Measurements from ENCODE around the gene BPIFB1.

BPIFB1 gene

DNA sequence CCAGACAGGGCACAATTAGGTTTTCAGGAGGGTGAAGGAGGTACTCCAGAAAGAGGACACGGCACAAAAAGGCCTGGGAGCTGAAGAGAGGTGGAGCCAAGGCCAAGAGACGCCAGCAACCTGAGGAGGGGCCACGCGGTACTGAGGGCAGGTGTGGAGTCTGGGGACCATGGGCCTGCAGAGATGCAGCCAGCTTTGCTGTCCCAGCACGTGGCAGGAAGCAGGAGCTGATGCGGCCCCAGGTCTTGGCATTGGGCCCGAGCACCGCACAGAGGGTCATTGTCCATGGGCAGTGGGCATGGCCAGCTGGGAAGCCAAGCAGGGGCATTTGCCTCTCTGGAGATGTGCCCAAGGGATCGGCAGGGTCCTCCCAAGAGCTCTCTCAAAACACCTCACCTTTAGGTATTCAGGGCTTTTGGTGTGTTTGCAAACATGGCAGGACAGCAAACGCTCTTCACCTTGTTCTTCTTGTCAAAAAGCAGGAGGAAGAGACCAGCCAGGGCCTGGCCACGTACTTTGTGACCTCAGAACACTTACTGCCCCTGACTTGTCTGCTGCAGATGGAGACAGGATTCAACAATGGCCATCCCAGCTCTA, 1.4 kb upstream of the BPIFB1 start:
- Histone ChIP-seq H3K27ac (no peak overlapping the region), H3K79me2 (no peaks in the 10 kb centered on the region), H3K9ac (no peak overlapping the region), H3K27me3 (ENCODE audit: control insufficient read depth, insufficient read depth, low read length) (no peaks in the 10 kb centered on the region), H3K4me3 (ENCODE audit: low read depth, low read length) (no peak overlapping the region), H2AFZ (no peak overlapping the region), H3K4me2 (ENCODE audit: low read length) (no peak overlapping the region), H3K9me3 (ENCODE audit: control insufficient read depth, low read length) (no peaks in the 10 kb centered on the region), H3K4me1 (peaks cover 35% of the 10 kb centered on the region), H3K36me3 (ENCODE audit: control insufficient read depth, insufficient read depth, low read length) (no peaks in the 10 kb centered on the region)
- TF ChIP-seq, protein P1, sequence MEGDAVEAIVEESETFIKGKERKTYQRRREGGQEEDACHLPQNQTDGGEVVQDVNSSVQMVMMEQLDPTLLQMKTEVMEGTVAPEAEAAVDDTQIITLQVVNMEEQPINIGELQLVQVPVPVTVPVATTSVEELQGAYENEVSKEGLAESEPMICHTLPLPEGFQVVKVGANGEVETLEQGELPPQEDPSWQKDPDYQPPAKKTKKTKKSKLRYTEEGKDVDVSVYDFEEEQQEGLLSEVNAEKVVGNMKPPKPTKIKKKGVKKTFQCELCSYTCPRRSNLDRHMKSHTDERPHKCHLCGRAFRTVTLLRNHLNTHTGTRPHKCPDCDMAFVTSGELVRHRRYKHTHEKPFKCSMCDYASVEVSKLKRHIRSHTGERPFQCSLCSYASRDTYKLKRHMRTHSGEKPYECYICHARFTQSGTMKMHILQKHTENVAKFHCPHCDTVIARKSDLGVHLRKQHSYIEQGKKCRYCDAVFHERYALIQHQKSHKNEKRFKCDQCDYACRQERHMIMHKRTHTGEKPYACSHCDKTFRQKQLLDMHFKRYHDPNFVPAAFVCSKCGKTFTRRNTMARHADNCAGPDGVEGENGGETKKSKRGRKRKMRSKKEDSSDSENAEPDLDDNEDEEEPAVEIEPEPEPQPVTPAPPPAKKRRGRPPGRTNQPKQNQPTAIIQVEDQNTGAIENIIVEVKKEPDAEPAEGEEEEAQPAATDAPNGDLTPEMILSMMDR (IDR thresholded peaks at IDR 0.05), result no peak

DNA sequence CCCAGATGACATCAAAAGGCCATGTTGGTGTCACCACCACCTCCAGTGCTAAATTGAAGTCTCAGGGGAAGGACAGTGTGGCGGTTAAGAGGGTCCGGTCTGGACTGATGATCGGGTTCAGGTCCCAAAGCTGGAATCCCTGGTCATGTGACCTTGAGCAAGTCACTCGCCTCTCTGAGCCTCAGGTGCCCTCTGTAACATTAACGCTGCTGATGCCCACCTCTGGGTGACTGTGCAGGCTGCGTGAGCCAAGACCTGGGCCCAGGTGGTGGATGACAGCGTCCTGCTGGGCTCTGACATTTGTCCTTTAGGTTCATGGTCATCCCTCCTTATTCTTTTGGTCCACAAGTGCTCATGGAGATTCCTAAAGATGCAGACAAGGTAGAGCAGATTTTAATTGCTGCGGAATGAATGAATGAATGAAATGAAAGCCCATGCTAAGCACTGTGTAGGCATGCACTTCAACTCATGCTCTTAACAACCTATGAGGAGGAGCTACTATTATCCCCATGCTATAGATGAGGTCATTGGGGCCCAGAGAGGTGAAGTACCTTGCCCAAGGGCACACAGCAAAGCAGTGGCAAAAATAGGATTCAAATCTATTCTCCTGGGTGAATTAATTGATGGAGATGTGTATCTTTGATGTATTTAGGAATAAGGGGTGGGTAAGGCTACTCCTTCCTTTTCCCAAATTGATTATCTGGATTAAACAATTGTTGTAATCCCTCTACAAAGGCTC, 649 bp upstream of the BPIFB1 start:
- TF ChIP-seq, protein P1 (IDR thresholded peaks at IDR 0.05), result no peak

DNA sequence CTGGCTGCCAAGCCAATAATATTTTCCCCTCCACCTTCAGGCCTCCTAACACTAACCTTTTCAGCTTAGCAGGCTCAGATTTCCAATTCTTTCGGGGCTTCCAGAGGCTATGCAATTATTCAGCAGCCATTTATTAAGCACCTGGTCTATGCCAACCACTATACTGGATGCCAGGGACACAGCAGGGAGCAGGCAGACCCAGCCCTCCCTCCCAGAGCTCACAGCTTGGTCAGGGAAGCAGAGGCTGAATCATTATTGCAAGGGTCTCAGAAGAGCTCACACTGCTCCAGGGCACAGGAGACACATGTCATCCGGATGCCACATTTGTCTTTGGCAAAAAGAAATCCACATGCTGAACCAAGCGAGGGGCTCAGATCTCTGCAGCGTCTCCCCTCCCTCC, 1.3 kb downstream of the BPIFB1 start:
- Histone ChIP-seq H3K36me3 (ENCODE audit: control insufficient read depth, insufficient read depth, low read length) (no peaks in the 10 kb centered on the region), H3K9me3 (ENCODE audit: control insufficient read depth, low read length) (no peaks in the 10 kb centered on the region), H2AFZ (no peak overlapping the region), H3K4me2 (ENCODE audit: low read length) (no peak overlapping the region), H3K4me3 (ENCODE audit: low read depth, low read length) (no peak overlapping the region), H3K79me2 (no peaks in the 10 kb centered on the region), H3K27ac (no peak overlapping the region), H3K4me1 (peaks cover 14% of the 10 kb centered on the region), H3K9ac (no peak overlapping the region), H3K27me3 (ENCODE audit: control insufficient read depth, insufficient read depth, low read length) (no peaks in the 10 kb centered on the region)
- TF ChIP-seq, protein P1 (IDR thresholded peaks at IDR 0.05), result no peak

More for the DNA sequence above, 649 bp upstream of the BPIFB1 start:
- no peak overlapping the region for H2AFZ ChIP-seq
- no peaks in the 10 kb centered on the region for H3K27me3 ChIP-seq (ENCODE audit: control insufficient read depth, insufficient read depth, low read length)
- no peaks in the 10 kb centered on the region for H3K79me2 ChIP-seq
- H3K36me3 ChIP-seq (ENCODE audit: control insufficient read depth, insufficient read depth, low read length), result no peaks in the 10 kb centered on the region
- no peak overlapping the region for H3K27ac ChIP-seq
- H3K4me2 ChIP-seq (ENCODE audit: low read length), result no peak overlapping the region
- peaks cover 34% of the 10 kb centered on the region for H3K4me1 ChIP-seq
- no peak overlapping the region for H3K9ac ChIP-seq
- H3K9me3 ChIP-seq (ENCODE audit: control insufficient read depth, low read length), result no peaks in the 10 kb centered on the region
- no peak overlapping the region for H3K4me3 ChIP-seq (ENCODE audit: low read depth, low read length)

DNA sequence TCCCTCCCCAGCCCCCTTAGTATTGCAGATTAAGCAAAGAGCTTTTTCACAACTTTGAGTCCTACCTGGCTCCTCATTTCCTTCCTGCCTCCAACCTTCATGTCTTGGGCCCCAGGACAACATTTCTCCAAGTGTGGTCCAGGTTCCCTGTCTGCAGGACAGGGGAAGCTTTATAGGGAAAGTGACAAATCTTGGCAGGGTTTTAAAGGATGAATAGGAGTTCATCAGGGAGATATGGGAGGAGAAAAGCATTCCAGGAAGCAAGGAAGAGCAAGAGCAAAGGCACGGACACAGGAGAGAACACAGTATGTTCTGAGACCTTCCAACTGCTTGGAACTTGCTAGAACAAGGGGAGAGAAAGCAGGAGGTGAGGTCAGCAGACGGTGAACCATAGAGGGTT, 1.9 kb downstream of the BPIFB1 start:
- no peak overlapping the region for H3K4me3 ChIP-seq (ENCODE audit: low read depth, low read length)
- no peak overlapping the region for H3K9ac ChIP-seq
- H3K36me3 ChIP-seq (ENCODE audit: control insufficient read depth, insufficient read depth, low read length), result no peaks in the 10 kb centered on the region
- no peaks in the 10 kb centered on the region for H3K9me3 ChIP-seq (ENCODE audit: control insufficient read depth, low read length)
- TF ChIP-seq, protein P1 (IDR thresholded peaks at IDR 0.05), result no peak
- no peaks in the 10 kb centered on the region for H3K27me3 ChIP-seq (ENCODE audit: control insufficient read depth, insufficient read depth, low read length)
- H2AFZ ChIP-seq, result no peak overlapping the region
- H3K4me2 ChIP-seq (ENCODE audit: low read length), result no peak overlapping the region
- peaks cover 8% of the 10 kb centered on the region for H3K4me1 ChIP-seq
- H3K79me2 ChIP-seq, result no peaks in the 10 kb centered on the region
- no peak overlapping the region for H3K27ac ChIP-seq
